CD8-positive, alpha-beta memory T cell (primary cell): ENCODE measurements around the gene ANO9. TPM values are rescaled to one million over a fixed set of nuclear protein-coding genes. Genes with fewer than 3 reads are reported as not detected.
"Not testable (repeated sequence)": the region's sequence is repeated elsewhere in the genome, so short reads cannot be mapped to it uniquely, and the experiment has no call there.

Source experiments
- CTCF ChIA-PET: fragments of 350-600 bp; sonication (Branson Sonifier 250); formaldehyde crosslinking; loops from one replicate; lab custom pipeline; 2021; ENCODE audit warnings: antibody characterized with exemption; lab: Charles Lee
- POLR2A ChIA-PET: fragments of 350-600 bp; sonication (Branson Sonifier 250); formaldehyde crosslinking; loops from one replicate; lab custom pipeline; 2021; ENCODE audit warnings: antibody characterized with exemption; lab: Charles Lee
- DNase-seq, 5 donors: peaks; one replicate each; pipeline versions ENCODE4 v3.0.0 to v3.0.0-alpha.2; 2020 to 2022; ENCODE audit warnings: mixed read lengths in 1 of 5
- H3K27ac ChIP-seq: one replicate; pipeline ENCODE4 v1.7.0; 2013; ENCODE audit warnings: low read depth, mild to moderate bottlenecking, low read length, moderate library complexity
- H3K27me3 ChIP-seq: 2 replicates; pipeline ENCODE4 v1.7.0; 2013; ENCODE audit warnings: low read length, mild to moderate bottlenecking; ENCODE audit not compliant: insufficient read depth, poor library complexity, severe bottlenecking
- H3K36me3 ChIP-seq: 2 replicates; pipeline ENCODE4 v1.7.0; 2013; ENCODE audit warnings: mild to moderate bottlenecking, low read length, moderate library complexity; ENCODE audit not compliant: insufficient read depth
- H3K4me1 ChIP-seq: 2 replicates; pipeline ENCODE4 v1.7.0; 2013; ENCODE audit warnings: mild to moderate bottlenecking, low read length, moderate library complexity; ENCODE audit not compliant: insufficient read depth
- H3K4me3 ChIP-seq: 2 replicates; pipeline ENCODE4 v1.7.0; 2013; ENCODE audit warnings: mild to moderate bottlenecking, low read length
- H3K9me3 ChIP-seq: 2 replicates; pipeline ENCODE4 v1.7.0; 2013; ENCODE audit warnings: mild to moderate bottlenecking, low read length
- H3K27ac Mint-ChIP-seq, 8 donors: one replicate each; pipeline ENCODE4 v1.8.0; 2020 to 2021; ENCODE audit warnings: mixed read lengths in 8 of 8, mild to moderate bottlenecking in 6 of 8, inconsistent platforms in 3 of 8, moderate library complexity in 3 of 8
- H3K27me3 Mint-ChIP-seq, 2 donors: one replicate each; pipeline ENCODE4 v1.8.0; 2020 to 2021; ENCODE audit warnings: mixed read lengths in 2 of 2, mild to moderate bottlenecking in 1 of 2, moderate library complexity in 1 of 2
- H3K36me3 Mint-ChIP-seq, 3 donors: one replicate each; pipeline ENCODE4 v1.8.0; 2020 to 2021; ENCODE audit warnings: mixed read lengths in 3 of 3, inconsistent platforms in 1 of 3, mild to moderate bottlenecking in 1 of 3
- H3K4me1 Mint-ChIP-seq, 3 donors: one replicate each; pipeline ENCODE4 v1.8.0; 2020 to 2021; ENCODE audit warnings: mixed read lengths in 3 of 3, inconsistent platforms in 1 of 3, mild to moderate bottlenecking in 1 of 3
- H3K4me3 Mint-ChIP-seq, 7 donors: one replicate each; pipeline ENCODE4 v1.8.0; 2020 to 2021; ENCODE audit warnings: mixed read lengths in 7 of 7, mild to moderate bottlenecking in 6 of 7, moderate library complexity in 4 of 7, inconsistent platforms in 2 of 7
- H3K9me3 Mint-ChIP-seq, 5 donors: one replicate each; pipeline ENCODE4 v1.8.0; 2020 to 2022; ENCODE audit warnings: mixed read lengths in 5 of 5, mild to moderate bottlenecking in 3 of 5, moderate library complexity in 2 of 5, inconsistent platforms in 1 of 5
- polyA plus RNA-seq: library from polyadenylated mRNA; unstranded; fragments of 300-500 nt; fragmentation: Illumina TruSeq; gene quantifications from one replicate; pipeline ENCODE4 v1.2.3, GENCODE V29; 2021
- total RNA-seq, 2 experiments: library from RNA; stranded (reverse); gene quantifications; one replicate each; pipeline ENCODE4 v1.2.3, GENCODE V29; 2021

The ANO9 gene
- total and polyA plus RNA-seq, 3 experiments from 2014 or later: 12.2 to 26.4 (median 25.3) TPM

- ChIA-PET CTCF (interaction anchor here (1.5 to 3.8 kb wide), 3 partner anchors 8 to 35 kb away, joined by 5 to 51 read pairs (median 23); partner anchors contain the start of genes ANO9 and PTDSS2), POLR2A (interaction anchor here (0.5 to 5.4 kb wide), 9 partner anchors 8 to 207 kb away, joined by 3 to 71 read pairs (median 4); partner anchors contain the start of genes ANO9, BET1L, PTDSS2 and RIC8A)
- H3K4me1 Mint-ChIP-seq: peaks cover 14 to 42% (median 19%) of the 10 kb centered on the region in 3 donors
- H3K36me3 Mint-ChIP-seq: peaks cover 0 to 16% (median 0%) of the 10 kb centered on the region in 3 donors
- no peak for DNase-seq
- peak overlapping the region; percentile 91 for H3K4me3 ChIP-seq
- no peaks in the 10 kb centered on the region for H3K9me3 ChIP-seq
- peaks cover 19% of the 10 kb centered on the region for H3K4me1 ChIP-seq
- peak overlapping the region; percentile 44 to 97 (median 95) for H3K27ac Mint-ChIP-seq
- H3K27me3 Mint-ChIP-seq: no peaks in the 10 kb centered on the region
- peak overlapping the region; percentile 68 for H3K27ac ChIP-seq
- peak overlapping the region; percentile 90 to 100 (median 98) for H3K4me3 Mint-ChIP-seq
- no peaks in the 10 kb centered on the region for H3K36me3 ChIP-seq
- H3K9me3 Mint-ChIP-seq: no peaks in the 10 kb centered on the region
- H3K27me3 ChIP-seq: no peaks in the 10 kb centered on the region
These were observed 27.4 kb downstream of the ANO9 start for GRCh38 chr11:414318-414857.

GRCh38 chr11:413120-414081 is 28.4 kb downstream of the ANO9 start:
- Histone ChIP-seq H3K4me1 (peaks cover 19% of the 10 kb centered on the region), H3K9me3 (no peaks in the 10 kb centered on the region), H3K27ac (peak overlapping the region; percentile 31), H3K4me3 (peak overlapping the region; percentile 91), H3K36me3 (no peaks in the 10 kb centered on the region), H3K27me3 (no peaks in the 10 kb centered on the region)
- DNase-seq: peak in 2 of 5 donors; percentile 24 to 54
- Mint-ChIP-seq H3K4me1 (peaks cover 14 to 51% (median 19%) of the 10 kb centered on the region in 3 donors), H3K27ac (peak overlapping the region in 7 of 8 donors; percentile 43 to 92 (median 85)), H3K4me3 (peak overlapping the region; percentile 80 to 98 (median 87)), H3K36me3 (peaks cover 0 to 24% (median 0%) of the 10 kb centered on the region in 3 donors), H3K9me3 (no peaks in the 10 kb centered on the region), H3K27me3 (no peaks in the 10 kb centered on the region)
- ChIA-PET CTCF (interaction anchor here (3.7 to 10.3 kb wide), 2 partner anchors 33 to 36 kb away, joined by 51 to 158 read pairs; partner anchors contain the start of genes ANO9 and PTDSS2), POLR2A (interaction anchor here (1.0 to 5.4 kb wide), 2 partner anchors 36 to 93 kb away, joined by 3 to 71 read pairs; partner anchors contain the start of genes PTDSS2 and RNH1)

GRCh38 chr11:412641-413119 is 29.1 kb downstream of the ANO9 start:
- ChIA-PET POLR2A (interaction anchor here (0.6 to 5.4 kb wide), 3 partner anchors 9 to 94 kb away, joined by 3 to 71 read pairs (median 3); partner anchors contain the start of genes PTDSS2 and RNH1), CTCF (interaction anchor here (10.3 kb wide), 1 partner anchor 34 kb away, joined by 158 read pairs; the partner anchor contains the start of genes ANO9 and PTDSS2)
- Mint-ChIP-seq H3K27ac (peak overlapping the region in 4 of 8 donors; percentile 29 to 89 (median 86)), H3K27me3 (no peaks in the 10 kb centered on the region), H3K4me3 (peak overlapping the region; percentile 80 to 98 (median 87)), H3K36me3 (peaks cover 0 to 25% (median 0%) of the 10 kb centered on the region in 3 donors), H3K9me3 (no peaks in the 10 kb centered on the region), H3K4me1 (peaks cover 16 to 52% (median 19%) of the 10 kb centered on the region in 3 donors)
- Histone ChIP-seq H3K9me3 (no peaks in the 10 kb centered on the region), H3K4me1 (peaks cover 25% of the 10 kb centered on the region), H3K27ac (peak overlapping the region; percentile 31), H3K4me3 (peak overlapping the region; percentile 91), H3K27me3 (no peaks in the 10 kb centered on the region), H3K36me3 (no peaks in the 10 kb centered on the region)
- DNase-seq: peak in 1 of 5 donors; percentile 38

GRCh38 chr11:411520-411919 is 30.3 kb downstream of the ANO9 start:
- H3K36me3 ChIP-seq, H3K4me3 Mint-ChIP-seq, H3K27me3 Mint-ChIP-seq, H3K4me3 ChIP-seq, H3K27me3 ChIP-seq, H3K9me3 ChIP-seq, H3K27ac ChIP-seq, H3K9me3 Mint-ChIP-seq, H3K27ac Mint-ChIP-seq: not testable (repeated sequence)
- ChIA-PET CTCF (interaction anchor here (10.3 kb wide), 1 partner anchor 35 kb away, joined by 158 read pairs; the partner anchor contains the start of genes ANO9 and PTDSS2), POLR2A (interaction anchor here (0.6 kb wide), 1 partner anchor 100 kb away, joined by 3 read pairs; no protein-coding TSS in a partner anchor)
- DNase-seq: peak in 1 of 5 donors; percentile 37
- Mint-ChIP-seq H3K36me3 (peaks cover 0 to 25% (median 0%) of the 10 kb centered on the region in 3 donors), H3K4me1 (peaks cover 19 to 57% (median 21%) of the 10 kb centered on the region in 3 donors)
- peaks cover 32% of the 10 kb centered on the region for H3K4me1 ChIP-seq

GRCh38 chr11:410711-411110 is 31.1 kb downstream of the ANO9 start:
- peak overlapping the region in 2 of 8 donors; percentile 47 to 88 for H3K27ac Mint-ChIP-seq
- H3K9me3 Mint-ChIP-seq, H3K4me3 ChIP-seq, POLR2A ChIA-PET, H3K27ac ChIP-seq, H3K27me3 Mint-ChIP-seq, H3K36me3 ChIP-seq, H3K9me3 ChIP-seq, H3K4me3 Mint-ChIP-seq, H3K27me3 ChIP-seq: not testable (repeated sequence)
- CTCF ChIA-PET: interaction anchor here (10.3 kb wide), 1 partner anchor 36 kb away, joined by 158 read pairs; the partner anchor contains the start of genes ANO9 and PTDSS2
- H3K4me1 Mint-ChIP-seq: peaks cover 15 to 51% (median 17%) of the 10 kb centered on the region in 3 donors
- H3K4me1 ChIP-seq: peaks cover 36% of the 10 kb centered on the region
- H3K36me3 Mint-ChIP-seq: peaks cover 0 to 24% (median 0%) of the 10 kb centered on the region in 3 donors
- peak in 1 of 5 donors; percentile 23 for DNase-seq

GRCh38 chr11:409600-410483 is 32.0 kb downstream of the ANO9 start:
- peaks cover 30% of the 10 kb centered on the region for H3K4me1 ChIP-seq

More at GRCh38 chr11:409600-410483, 32.0 kb downstream of the ANO9 start:
- no peak for DNase-seq
- Histone ChIP-seq H3K4me3 (no peak overlapping the region), H3K36me3 (no peaks in the 10 kb centered on the region), H3K9me3 (no peaks in the 10 kb centered on the region), H3K27ac (no peak overlapping the region), H3K27me3 (no peaks in the 10 kb centered on the region)
- H3K4me1 Mint-ChIP-seq: peaks cover 7 to 49% (median 19%) of the 10 kb centered on the region in 3 donors
- H3K4me3 Mint-ChIP-seq: peak overlapping the region in 1 of 7 donors; percentile 48
- CTCF ChIA-PET: interaction anchor here (10.3 kb wide), 1 partner anchor 37 kb away, joined by 158 read pairs; the partner anchor contains the start of genes ANO9 and PTDSS2
- POLR2A ChIA-PET: no interaction called here
- H3K27me3 Mint-ChIP-seq: no peaks in the 10 kb centered on the region
- H3K27ac Mint-ChIP-seq: peak overlapping the region in 4 of 8 donors; percentile 23 to 54 (median 40)
- H3K36me3 Mint-ChIP-seq: peaks cover 0 to 26% (median 0%) of the 10 kb centered on the region in 3 donors
- no peaks in the 10 kb centered on the region for H3K9me3 Mint-ChIP-seq
